B cell (primary cell): ENCODE results near the gene ZNF534.

ENCODE experiments used
- EZH2 ChIP-seq: IDR thresholded peaks from 2 replicates; pipeline ENCODE4 v1.6.1; 2012; ENCODE audit warnings: borderline replicate concordance, low read depth, mild to moderate bottlenecking, moderate library complexity, low read length; ENCODE audit not compliant: insufficient read depth, poor library complexity, severe bottlenecking
- TF ChIP-seq, protein P1 (sequence below): fragments of 200-600 bp; IDR thresholded peaks from one replicate; pipeline ENCODE4 v1.8.0; 2022; ENCODE audit warnings: antibody characterized with exemption, mild to moderate bottlenecking

DNA sequence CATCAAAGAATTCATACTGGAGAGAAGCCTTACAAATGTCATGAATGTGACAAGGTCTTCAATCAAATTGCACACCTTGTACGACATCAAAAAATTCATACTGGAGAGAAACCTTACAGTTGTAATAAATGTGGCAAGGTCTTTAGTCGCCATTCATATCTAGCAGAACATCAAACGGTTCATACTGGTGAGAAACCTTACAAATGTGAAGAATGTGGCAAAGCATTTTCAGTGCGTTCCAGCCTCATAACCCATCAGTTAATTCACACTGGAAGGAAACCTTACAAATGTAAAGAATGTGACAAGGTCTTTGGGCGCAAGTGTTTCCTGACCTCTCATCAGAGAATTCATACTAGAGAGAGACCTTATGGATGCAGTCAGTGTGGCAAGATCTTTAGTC lies 13.2 kb upstream of the ZNF534 start:
- TF ChIP-seq, protein P1, sequence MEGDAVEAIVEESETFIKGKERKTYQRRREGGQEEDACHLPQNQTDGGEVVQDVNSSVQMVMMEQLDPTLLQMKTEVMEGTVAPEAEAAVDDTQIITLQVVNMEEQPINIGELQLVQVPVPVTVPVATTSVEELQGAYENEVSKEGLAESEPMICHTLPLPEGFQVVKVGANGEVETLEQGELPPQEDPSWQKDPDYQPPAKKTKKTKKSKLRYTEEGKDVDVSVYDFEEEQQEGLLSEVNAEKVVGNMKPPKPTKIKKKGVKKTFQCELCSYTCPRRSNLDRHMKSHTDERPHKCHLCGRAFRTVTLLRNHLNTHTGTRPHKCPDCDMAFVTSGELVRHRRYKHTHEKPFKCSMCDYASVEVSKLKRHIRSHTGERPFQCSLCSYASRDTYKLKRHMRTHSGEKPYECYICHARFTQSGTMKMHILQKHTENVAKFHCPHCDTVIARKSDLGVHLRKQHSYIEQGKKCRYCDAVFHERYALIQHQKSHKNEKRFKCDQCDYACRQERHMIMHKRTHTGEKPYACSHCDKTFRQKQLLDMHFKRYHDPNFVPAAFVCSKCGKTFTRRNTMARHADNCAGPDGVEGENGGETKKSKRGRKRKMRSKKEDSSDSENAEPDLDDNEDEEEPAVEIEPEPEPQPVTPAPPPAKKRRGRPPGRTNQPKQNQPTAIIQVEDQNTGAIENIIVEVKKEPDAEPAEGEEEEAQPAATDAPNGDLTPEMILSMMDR = no peak
- TF ChIP-seq EZH2 = no peak
